GM19397 (cell line): ENCODE data around the gene CCDC7.
"Not testable (repeated sequence)": the region's sequence is repeated elsewhere in the genome, so short reads cannot be mapped to it uniquely, and the experiment has no call there.

Experiments used
- ATAC-seq: cut with Tn5 transposase; IDR thresholded peaks from one replicate; pipeline ENCODE4 v1.9.1; 2021; ENCODE audit warnings: mild to moderate bottlenecking, moderate library complexity; ENCODE audit not compliant: unreplicated experiment

Gene CCDC7

GRCh38 chr10:32865170-32865569 lies 419.2 kb downstream of the CCDC7 start:
- ATAC-seq = no peak

GRCh38 chr10:32877915-32878314 lies 432.0 kb downstream of the CCDC7 start:
- no peak for ATAC-seq

GRCh38 chr10:32878646-32879045 lies 432.7 kb downstream of the CCDC7 start:
- no peak for ATAC-seq

- no peak for ATAC-seq
Observed at GRCh38 chr10:32882076-32882475, 436.1 kb downstream of the CCDC7 start.

GRCh38 chr10:32887481-32887880 lies 441.5 kb downstream of the CCDC7 start:
- ATAC-seq = no peak

- no peak for ATAC-seq
Observed at GRCh38 chr10:32888161-32888927, 442.4 kb downstream of the CCDC7 start.

GRCh38 chr10:32889631-32890212 lies 443.8 kb downstream of the CCDC7 start:
- no peak for ATAC-seq

GRCh38 chr10:32890444-32890843 lies 444.5 kb downstream of the CCDC7 start:
- no peak for ATAC-seq

- no peak for ATAC-seq
Observed at GRCh38 chr10:32891261-32891660, 445.3 kb downstream of the CCDC7 start.

GRCh38 chr10:32893434-32893833 lies 447.5 kb downstream of the CCDC7 start:
- no peak for ATAC-seq

- no peak for ATAC-seq
Observed at GRCh38 chr10:32893916-32894664, 448.1 kb downstream of the CCDC7 start.

- not testable (repeated sequence) for ATAC-seq
Observed at GRCh38 chr10:32895200-32895968, 449.4 kb downstream of the CCDC7 start.

GRCh38 chr10:32901815-32902214 lies 455.9 kb downstream of the CCDC7 start:
- no peak for ATAC-seq

- no peak for ATAC-seq
Observed at GRCh38 chr10:32905466-32905865, 459.5 kb downstream of the CCDC7 start.

GRCh38 chr10:32906595-32906994 lies 460.7 kb downstream of the CCDC7 start:
- ATAC-seq = no peak

- no peak for ATAC-seq
Observed at GRCh38 chr10:32909456-32909855, 463.5 kb downstream of the CCDC7 start.

GRCh38 chr10:32909970-32910369 lies 464.0 kb downstream of the CCDC7 start:
- ATAC-seq = not testable (repeated sequence)

- ATAC-seq = no peak
Observed at GRCh38 chr10:32911285-32912016, 465.5 kb downstream of the CCDC7 start.

- ATAC-seq = not testable (repeated sequence)
Observed at GRCh38 chr10:32917817-32918216, 471.9 kb downstream of the CCDC7 start.

- ATAC-seq = no peak
Observed at GRCh38 chr10:32922170-32922569, 476.2 kb downstream of the CCDC7 start.
